Neural cell (in vitro differentiated cells): Measurements from ENCODE around the gene COL23A1.

Experiments used
- CTCF ChIP-seq: fragments of 450-650 bp; IDR thresholded peaks from 2 replicates; pipeline ENCODE4 v1.5.1; 2014; ENCODE audit warnings: antibody characterized with exemption, mild to moderate bottlenecking, moderate library complexity; ENCODE audit not compliant: poor library complexity, severe bottlenecking
- EP300 ChIP-seq: fragments of 450-650 bp; conservative IDR thresholded peaks from 2 replicates; pipeline ENCODE4 v1.6.1; 2014; ENCODE audit warnings: antibody characterized with exemption, mild to moderate bottlenecking, moderate library complexity; ENCODE audit not compliant: poor library complexity, severe bottlenecking
- POLR2AphosphoS5 ChIP-seq: IDR thresholded peaks from 2 replicates; pipeline ENCODE4 v1.6.1; 2012
- RAD21 ChIP-seq: fragments of 450-650 bp; conservative IDR thresholded peaks from 2 replicates; pipeline ENCODE4 v1.6.1; 2014; ENCODE audit warnings: antibody characterized with exemption, mild to moderate bottlenecking, moderate library complexity
- TAF1 ChIP-seq: IDR thresholded peaks from 2 replicates; pipeline ENCODE4 v1.6.1; 2012; ENCODE audit warnings: low read depth

GRCh38 chr5:178376921-178377582, 213.1 kb downstream of the COL23A1 start:
- TF ChIP-seq TAF1 (no peak), EP300 (no peak), CTCF (no peak), RAD21 (no peak), POLR2AphosphoS5 (no peak)
